HG02798 (cell line): Measurements from ENCODE around the gene TMIGD2.
"Not testable (repeated sequence)": the region's sequence is repeated elsewhere in the genome, so short reads cannot be mapped to it uniquely, and the experiment has no call there.

Experiments
- ATAC-seq: cut with Tn5 transposase; IDR thresholded peaks from one replicate; pipeline ENCODE4 v1.9.1; 2021; ENCODE audit warnings: mild to moderate bottlenecking; ENCODE audit not compliant: unreplicated experiment, poor library complexity

The TMIGD2 gene

DNA sequence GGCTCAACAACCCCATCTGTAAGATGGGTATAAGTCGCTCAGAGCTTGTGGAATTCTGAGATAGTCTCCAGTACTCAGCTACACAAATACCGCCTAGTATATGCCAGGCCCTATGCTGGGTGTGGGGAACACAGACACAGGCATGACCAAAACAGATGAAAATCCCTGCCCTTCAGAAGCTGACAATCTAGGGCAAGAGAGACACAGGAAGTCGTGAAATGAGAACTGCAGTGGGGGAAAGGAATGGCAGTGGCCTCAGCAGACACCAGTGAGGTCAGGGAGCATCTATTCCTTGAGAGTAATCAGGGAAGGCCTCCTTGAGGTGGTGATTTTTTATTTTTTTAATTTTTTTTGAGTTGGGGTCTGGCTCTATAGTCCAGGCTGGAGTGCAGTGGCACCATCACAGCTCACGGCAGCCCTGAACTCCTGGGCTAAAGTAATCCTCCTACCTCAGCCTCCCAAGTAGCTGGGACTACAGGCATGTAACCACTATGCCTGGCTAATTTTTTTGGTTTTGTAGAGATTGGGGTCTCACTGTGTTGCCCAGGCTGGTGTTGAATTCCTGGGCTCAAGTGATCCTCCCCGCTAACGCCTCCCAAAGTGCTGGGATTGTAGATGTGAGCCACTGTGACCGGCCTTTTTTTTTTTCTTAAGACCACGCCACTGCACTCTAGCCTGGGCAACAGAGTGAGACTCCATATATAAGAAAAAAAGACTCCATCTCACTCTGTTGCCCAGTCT, 3.2 kb downstream of the TMIGD2 start:
- no peak for ATAC-seq

DNA sequence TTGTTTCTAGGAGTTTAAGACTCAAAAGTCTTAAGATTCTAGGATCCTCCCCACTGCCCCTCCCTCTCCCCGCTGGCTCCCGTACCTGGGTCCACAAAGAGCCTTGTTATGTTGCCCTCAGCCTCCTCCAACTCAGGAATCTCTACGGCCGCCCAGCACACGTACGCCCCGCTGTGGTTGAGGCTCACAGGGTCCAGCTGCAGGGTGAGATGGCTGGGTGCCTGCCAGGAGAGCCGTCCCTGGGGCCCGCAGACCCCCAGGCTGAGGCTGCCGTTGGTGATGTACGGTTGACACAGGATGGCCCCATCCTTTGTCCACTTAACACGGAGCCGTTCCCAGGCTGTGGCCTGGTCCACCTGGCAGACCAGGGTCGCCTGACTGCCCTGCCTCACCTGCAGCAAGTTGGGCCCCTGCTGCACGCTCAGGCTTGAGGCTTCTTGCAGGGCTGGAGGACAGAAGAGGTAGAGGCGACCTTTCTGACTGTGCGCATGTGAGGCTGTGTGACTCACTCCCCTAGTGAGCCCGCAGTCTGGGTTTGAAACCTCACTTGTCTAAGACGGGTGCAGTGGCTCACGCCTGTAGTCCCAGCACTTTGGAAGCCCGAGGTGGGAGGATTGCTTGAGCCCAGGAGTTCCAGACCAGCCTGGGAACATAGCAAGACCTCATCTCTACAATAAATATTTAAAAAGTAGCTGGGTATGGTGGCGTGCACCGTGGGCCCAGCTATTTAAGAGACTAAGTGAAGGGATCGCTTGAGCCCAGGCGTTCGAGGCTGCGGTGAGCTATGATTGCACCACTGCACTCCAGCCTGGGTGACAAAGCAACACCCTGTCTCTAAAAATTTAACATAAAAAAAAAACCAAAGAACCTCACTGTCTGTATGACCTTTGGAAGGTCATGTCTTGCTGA, 4.0 kb downstream of the TMIGD2 start:
- no peak for ATAC-seq

DNA sequence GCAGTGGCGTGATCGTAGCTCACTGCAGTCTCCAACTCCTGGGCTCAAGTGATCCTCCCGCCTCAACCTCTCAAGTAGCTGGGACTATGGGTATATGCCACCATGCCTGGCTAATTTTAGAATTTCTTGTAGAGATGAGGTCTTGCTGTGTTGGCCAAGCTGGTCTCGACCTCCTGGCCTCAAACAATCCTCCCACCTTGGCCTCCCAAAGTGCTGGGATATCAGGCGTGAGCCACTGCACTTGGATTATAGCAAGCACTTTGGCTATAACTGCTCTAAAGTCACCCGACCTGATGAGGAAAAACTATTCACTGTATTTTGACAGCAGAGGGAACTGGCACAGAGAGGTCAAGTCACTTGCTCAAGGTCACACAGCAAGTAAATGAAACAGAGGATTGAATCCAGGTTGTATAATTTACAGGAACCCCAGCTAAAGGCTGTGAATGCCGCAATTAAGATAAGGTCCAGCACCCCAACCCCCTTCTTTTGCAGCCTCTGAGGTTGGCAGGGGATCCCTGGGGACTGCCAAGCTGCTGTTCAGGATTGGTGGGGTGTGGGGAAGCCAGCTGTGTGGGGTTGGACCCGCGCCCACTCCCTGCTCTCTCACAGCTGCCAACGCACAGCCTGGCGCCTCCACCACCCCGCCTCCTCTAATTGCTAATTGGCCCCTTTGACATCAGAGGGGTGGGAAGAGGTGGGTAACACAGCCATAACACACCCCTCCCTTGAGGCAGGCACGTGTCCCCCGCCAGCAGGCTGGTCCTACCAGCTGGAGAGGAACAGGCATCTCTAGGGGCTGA, 6.0 kb downstream of the TMIGD2 start:
- ATAC-seq = no peak

DNA sequence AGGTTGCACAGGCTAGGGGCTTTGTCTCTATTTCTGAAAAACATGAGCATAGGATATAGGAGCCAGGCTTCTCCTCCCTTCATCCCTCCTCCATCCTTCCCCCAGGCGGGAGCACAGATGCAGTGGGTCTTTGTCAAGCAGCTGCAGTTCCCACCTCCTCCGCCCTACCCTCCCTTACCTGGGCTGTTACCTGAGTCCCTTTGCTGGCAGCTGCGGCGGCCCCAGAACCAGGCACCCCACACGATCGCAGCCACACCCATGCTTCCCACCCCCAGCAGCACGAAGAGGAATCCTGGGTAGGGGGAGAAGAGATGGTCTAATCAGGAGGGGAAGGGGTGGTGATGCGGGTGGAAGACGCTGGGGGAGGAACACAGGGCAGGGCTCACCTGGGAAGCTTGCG, 7.8 kb downstream of the TMIGD2 start:
- no peak for ATAC-seq

- no peak for ATAC-seq
These were observed 9.7 kb downstream of the TMIGD2 start for GRCh38 chr19:4292515-4292914.

- no peak for ATAC-seq
These were observed 10.9 kb downstream of the TMIGD2 start for GRCh38 chr19:4291184-4291732.

DNA sequence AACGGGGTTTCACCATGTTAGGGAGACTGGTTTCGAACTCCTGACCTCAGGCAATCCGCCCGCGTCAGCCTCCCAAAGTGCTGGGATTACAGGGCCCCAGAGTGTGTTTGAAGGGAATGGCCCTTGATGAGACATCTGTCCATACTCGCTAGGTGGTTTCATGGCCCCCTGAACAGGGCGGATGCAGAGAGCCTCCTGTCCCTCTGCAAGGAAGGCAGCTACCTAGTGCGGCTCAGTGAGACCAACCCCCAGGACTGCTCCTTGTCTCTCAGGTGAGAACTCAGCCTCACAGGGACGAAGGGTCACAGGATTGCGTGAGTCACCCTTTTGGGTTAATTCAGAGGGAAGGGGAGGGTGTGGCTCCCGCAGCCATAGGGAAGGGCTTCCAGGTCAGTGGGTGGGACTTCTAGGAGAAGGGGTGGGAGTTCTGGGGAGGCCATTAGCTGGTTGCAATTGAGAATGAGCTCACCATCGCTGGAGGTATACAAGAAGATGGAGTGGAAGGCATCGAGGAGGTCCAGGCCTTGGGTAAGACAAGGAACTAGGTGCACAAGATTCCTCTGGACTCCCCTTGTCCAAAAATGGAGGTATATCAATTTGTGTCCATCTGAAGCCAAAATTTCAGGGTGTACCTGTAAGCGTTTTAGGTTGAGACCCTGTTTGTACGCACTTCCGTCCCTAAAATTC, 14.0 kb downstream of the TMIGD2 start:
- no peak for ATAC-seq

DNA sequence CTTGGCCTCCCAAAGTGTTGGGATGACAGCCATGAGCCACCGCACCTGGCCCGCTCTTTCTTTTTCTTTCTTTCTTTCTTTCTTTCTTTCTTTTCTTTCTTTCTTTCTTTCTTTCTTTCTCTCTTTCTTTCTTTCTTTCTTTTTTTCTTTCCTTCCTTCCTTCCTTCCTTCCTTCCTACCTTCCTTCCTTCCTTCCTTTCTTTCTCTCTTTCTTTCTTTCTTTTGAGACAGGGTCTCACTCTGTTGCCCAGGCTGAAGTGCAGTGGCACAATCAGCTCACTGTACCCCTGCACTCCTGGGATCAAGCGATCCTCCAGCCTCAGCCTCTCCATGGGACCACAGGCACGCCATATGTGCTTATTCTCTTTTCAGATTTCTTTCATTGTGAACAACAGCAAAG, 16.0 kb downstream of the TMIGD2 start:
- not testable (repeated sequence) for ATAC-seq

DNA sequence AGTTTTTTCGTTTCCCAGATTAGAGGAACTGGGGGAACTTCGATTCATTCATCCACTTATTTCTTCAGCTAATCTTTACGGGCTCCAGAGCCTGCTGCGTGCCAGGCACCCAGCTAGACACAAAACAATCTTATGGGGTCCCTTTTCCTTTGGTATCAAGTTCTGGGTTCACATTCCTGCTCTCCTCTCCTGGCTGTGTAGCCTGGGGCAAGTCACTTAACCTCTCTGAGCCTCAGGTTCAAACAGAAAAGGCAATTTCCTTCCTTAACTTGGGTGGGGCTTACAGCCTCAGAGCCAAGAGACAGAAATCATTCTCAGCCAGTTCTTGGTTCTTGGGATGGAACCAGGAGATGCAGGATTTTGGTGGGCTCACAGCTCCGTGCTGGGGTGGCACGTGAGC, 17.2 kb downstream of the TMIGD2 start:
- no peak for ATAC-seq

GRCh38 chr19:4284176-4284958, 17.8 kb downstream of the TMIGD2 start:
- ATAC-seq = no peak

GRCh38 chr19:4279530-4280422, 22.4 kb downstream of the TMIGD2 start:
- ATAC-seq = no peak

- no peak for ATAC-seq
These were observed 23.0 kb downstream of the TMIGD2 start for GRCh38 chr19:4279267-4279529.

- no peak for ATAC-seq
These were observed 23.5 kb downstream of the TMIGD2 start, which contains the start of gene SHD for GRCh38 chr19:4278419-4279266. SHD (plus strand) TSS chr19:4279266; CDS start chr19:4280064, 798 bp downstream.

DNA sequence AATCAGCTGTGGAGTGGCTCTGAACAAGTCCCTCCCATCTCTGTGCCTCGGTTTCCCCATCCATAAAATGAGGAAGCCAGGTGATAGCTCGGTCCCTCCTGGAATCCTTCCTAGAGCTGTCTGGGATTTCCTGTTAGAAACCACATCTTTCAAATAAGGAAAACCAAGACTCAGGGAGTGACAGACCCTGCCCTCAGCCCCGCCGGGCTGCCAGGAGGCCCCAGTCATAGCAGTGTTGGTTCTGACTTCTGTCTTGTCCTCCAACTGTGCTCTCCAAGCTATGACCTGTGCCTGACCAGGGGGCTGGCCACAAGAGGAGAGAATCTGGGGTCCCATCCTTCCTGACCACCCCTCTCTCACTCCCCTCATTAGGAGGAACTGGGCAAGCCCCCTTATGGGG, 24.2 kb downstream of the TMIGD2 start:
- no peak for ATAC-seq

- ATAC-seq = no peak
These were observed 24.9 kb downstream of the TMIGD2 start for GRCh38 chr19:4277191-4277696.

GRCh38 chr19:4274321-4274686, 27.9 kb downstream of the TMIGD2 start:
- not testable (repeated sequence) for ATAC-seq

- no peak for ATAC-seq
These were observed 29.3 kb downstream of the TMIGD2 start for GRCh38 chr19:4272894-4273293.
